Dermis blood vessel endothelial cell (primary cell): Measurements from ENCODE around the gene TMIGD1. TPM values are rescaled to one million over a fixed set of nuclear protein-coding genes. Genes with fewer than 3 reads are reported as not detected.

ENCODE experiments used
- DNase-seq: peaks from one replicate; pipeline ENCODE4 v3.0.0; 2010
- total RNA-seq: library from RNA; depleted of rRNA; stranded (reverse); fragments of >200 nt; gene quantifications from 2 replicates; pipeline ENCODE4 v1.2.3, GENCODE V29; 2014

The TMIGD1 gene
- total RNA-seq, 1 donor from 2014 or later = not detected

DNA sequence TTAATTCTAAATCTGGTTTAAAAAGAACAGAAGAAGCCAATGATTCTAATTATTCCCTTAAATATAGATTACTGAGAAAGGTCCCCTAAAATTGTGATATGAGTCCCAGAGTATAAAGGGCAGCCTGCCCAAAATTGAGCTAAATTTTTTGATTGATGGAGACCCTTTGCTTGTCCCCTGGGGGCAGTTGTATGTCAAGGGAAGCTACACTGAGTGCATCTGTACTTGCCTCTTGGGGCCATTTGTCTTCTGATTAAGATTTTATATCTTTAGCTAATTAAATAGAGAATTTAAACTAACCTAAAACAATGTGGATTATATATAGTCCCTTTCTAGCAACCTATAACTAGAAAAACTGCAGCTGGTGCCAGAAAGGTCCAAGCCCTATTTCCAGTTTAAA, 54.7 kb downstream of the TMIGD1 start:
- DNase-seq = no peak

DNA sequence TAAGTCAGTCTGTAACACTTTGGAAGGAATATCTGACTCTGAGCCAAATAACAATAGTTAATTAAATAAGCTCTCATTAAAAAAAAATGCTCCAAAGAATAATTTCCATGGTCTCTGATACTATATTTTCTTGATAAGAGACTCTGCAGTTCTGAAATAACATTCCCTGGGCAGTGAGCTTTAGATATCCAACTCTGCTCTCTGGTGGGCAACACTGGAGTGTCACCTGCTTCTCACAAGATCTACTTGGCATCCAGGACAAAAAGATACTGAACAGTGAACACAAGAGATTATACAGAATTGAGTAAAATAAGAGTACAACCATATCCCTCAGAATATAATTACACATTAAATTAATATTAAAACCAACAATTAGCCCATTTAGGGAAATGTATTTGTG, 55.8 kb downstream of the TMIGD1 start:
- peak; percentile 85 for DNase-seq

DNA sequence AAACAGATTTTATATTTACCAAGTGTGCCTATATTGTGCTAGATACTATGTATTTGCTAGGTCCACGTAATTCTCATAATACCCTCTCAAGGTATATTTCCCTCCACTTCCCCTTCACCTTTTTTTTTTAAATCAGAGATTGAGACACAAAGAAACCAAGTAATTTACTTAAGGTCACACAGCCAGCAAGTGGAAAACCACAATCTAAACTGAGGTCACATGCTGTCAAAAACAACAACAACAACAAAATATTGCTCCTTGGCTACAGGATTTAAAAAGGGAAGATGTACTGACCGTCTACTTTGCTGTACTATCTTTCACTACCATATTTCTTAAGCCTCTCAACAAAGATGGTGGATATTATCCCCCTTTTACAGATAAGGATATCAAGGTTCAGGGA, 57.9 kb downstream of the TMIGD1 start:
- no peak for DNase-seq

DNA sequence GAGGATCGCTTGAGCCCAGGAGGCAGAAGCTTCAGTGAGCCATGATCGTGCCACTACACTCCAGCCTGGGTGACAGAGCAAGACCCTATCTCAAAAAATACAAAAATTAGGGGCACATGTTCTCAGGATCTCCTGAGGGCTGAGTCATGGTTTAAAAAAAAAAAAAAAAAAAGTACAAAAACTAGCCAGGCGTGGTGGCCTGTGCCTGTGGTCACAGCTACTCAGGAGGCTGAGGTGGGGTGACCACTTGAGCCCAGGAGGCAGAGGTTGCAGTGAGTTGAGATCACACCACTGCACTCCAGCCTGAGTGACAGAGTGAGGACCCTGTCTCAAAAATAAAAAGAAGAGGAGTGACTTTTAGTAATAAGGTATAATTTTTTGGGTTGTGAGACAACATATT, 59.0 kb downstream of the TMIGD1 start:
- DNase-seq = no peak

GRCh38 chr17:30273373-30273772, 60.5 kb downstream of the TMIGD1 start:
- no peak for DNase-seq

GRCh38 chr17:30271102-30271501, 62.8 kb downstream of the TMIGD1 start:
- no peak for DNase-seq

DNA sequence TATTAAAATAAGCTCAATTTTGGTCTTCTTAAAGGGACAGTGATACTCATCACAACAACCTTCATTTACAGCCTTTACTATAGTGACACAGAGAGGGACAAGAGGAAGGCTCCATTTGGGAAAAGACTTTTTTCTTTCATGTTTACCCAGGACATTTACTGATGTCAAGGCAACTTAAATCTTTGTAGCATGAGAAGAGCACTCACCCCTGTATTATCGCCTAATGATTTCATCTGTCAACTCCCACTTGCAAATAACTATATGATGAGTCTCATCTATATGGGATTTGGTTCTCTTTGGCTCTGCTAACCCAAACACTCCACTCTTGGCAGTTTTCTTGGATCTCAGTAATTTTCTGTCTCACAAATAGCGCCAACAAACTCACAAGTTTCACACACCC, 66.2 kb downstream of the TMIGD1 start:
- no peak for DNase-seq

Other genes with a start within 250 kb of the TMIGD1 start
- 10.6 and 13.0 TPM in 2 replicates for gene NSRP1, start 217.2 kb downstream of the TMIGD1 start, total RNA-seq
- 2.6 TPM in 2 replicates for gene SLC6A4, start 98.4 kb downstream of the TMIGD1 start, total RNA-seq
- gene BLMH, start 42.1 kb downstream of the TMIGD1 start, total RNA-seq = 67.7 and 69.2 TPM in 2 replicates
- gene CPD, start 44.9 kb upstream of the TMIGD1 start, total RNA-seq = 258 and 324 TPM in 2 replicates
- gene GOSR1, start 143.4 kb upstream of the TMIGD1 start, total RNA-seq = 42.1 and 45.4 TPM in 2 replicates